GM08714 (cell line): ENCODE results near the gene CHST14.
A peak's percentile ranks its signal among the peaks of the same experiment; 100 is the strongest.

Experiments
- H3K4me3 ChIP-seq: fragments of 200-500 bp; sonication (Bioruptor generic); 2 replicates; pipeline ENCODE4 v1.5.1; 2014; ENCODE audit warnings: mild to moderate bottlenecking, low read length, inconsistent platforms
- ZNF274 ChIP-seq: IDR thresholded peaks from 2 replicates; pipeline ENCODE4 v1.6.1; 2012; ENCODE audit warnings: mild to moderate bottlenecking, low read depth, low read length

The CHST14 gene

DNA sequence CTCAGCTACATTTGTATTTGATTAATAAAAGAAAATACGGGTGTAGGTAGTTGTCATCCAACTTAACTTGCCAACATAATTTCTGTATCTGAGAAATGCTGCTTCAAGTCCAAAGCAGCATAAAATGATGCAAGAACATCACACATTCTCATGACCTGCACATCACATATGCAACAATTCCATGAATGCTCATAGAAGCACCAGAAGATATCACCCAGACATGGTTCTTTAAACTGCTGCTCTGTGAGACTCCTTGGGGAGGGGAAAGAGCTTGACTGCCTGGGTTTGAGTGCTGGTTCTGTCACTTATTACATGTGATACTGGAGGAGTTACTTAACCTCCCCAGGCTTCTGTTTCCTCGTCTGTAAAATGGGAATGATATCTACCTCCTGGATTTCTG, 39.4 kb downstream of the CHST14 start:
- H3K4me3 ChIP-seq, result no peak overlapping the region
- TF ChIP-seq ZNF274, result no peak

GRCh38 chr15:40511093-40511471, 40.3 kb downstream of the CHST14 start:
- H3K4me3 ChIP-seq, result peak overlapping the region; percentile 15; the same call in 1 of the 2 replicates
- TF ChIP-seq ZNF274, result no peak

- H3K4me3 ChIP-seq, result peak overlapping the region; percentile 15; the same call in 1 of the 2 replicates
These were observed 40.8 kb downstream of the CHST14 start for GRCh38 chr15:40511472-40512133.

GRCh38 chr15:40512440-40512839, 41.7 kb downstream of the CHST14 start:
- TF ChIP-seq ZNF274, result no peak
- no peak overlapping the region for H3K4me3 ChIP-seq

More at GRCh38 chr15:40511472-40512133, 40.8 kb downstream of the CHST14 start:
- TF ChIP-seq ZNF274, result no peak

DNA sequence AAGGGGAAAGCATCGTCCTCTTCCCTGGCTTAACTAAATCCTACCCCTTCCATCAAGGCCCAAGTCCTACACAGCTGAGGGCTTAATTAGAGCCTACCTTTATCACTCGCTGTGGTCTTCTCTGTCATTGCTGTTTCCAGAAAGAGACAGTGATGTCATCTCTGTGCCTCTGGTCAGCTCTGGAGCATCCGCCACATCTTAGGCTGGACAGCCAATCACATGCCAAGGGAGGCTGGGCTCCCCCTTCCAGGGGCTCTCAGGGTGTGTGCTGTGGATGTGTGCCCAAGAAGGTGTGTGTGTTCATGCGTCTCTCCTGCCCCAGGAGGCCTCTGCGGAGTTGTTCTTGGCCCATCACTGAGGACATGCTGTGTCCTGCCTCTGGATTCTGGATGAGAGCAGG, 42.8 kb downstream of the CHST14 start:
- no peak for TF ChIP-seq ZNF274
- no peak overlapping the region for H3K4me3 ChIP-seq

DNA sequence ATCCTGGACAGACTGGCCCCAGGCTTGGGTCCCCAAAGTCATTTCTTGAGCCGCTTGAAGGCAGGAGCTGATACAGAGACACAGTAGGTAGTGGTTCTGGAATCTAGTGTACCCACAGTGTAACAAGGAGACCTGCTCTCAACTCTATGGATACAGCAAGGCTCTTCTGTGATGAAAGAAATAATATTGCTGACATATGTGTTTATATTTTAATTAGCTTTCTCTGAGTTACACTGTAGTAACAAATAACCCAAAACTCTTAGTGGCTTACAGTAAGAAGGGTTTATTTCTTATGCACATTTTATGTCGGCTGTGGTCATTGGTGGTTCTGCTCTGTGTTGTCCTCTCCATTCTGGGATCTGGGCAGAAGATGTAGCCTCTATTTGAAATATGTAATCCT, 45.5 kb downstream of the CHST14 start:
- no peak for TF ChIP-seq ZNF274
- no peak overlapping the region for H3K4me3 ChIP-seq
